GM21381 (cell line): ENCODE results near the gene CLCF1.

ENCODE experiments used
- ATAC-seq: cut with Tn5 transposase; IDR thresholded peaks from one replicate; pipeline ENCODE4 v1.9.1; 2021; ENCODE audit warnings: mild to moderate bottlenecking, moderate library complexity; ENCODE audit not compliant: unreplicated experiment

The CLCF1 gene

DNA sequence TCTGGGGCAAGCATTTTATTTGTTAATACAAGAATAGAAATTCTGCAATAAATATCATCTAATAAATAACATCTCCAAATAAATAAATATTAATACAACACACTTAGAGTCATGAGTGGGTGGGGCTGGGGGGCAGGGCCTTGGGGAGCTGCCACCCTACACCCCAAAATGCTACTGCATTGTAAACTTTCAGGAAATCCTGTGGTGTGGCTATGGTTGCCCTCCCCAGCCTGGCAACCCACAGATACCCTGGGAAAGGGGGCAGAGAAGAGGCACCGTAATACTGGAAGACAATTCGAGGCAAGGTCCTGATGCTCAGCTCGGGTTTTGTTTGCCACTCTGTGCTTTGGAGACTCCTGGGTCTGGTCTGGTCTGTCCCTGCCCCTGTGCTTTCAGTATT is 9.2 kb downstream of the CLCF1 start:
- no peak for ATAC-seq

DNA sequence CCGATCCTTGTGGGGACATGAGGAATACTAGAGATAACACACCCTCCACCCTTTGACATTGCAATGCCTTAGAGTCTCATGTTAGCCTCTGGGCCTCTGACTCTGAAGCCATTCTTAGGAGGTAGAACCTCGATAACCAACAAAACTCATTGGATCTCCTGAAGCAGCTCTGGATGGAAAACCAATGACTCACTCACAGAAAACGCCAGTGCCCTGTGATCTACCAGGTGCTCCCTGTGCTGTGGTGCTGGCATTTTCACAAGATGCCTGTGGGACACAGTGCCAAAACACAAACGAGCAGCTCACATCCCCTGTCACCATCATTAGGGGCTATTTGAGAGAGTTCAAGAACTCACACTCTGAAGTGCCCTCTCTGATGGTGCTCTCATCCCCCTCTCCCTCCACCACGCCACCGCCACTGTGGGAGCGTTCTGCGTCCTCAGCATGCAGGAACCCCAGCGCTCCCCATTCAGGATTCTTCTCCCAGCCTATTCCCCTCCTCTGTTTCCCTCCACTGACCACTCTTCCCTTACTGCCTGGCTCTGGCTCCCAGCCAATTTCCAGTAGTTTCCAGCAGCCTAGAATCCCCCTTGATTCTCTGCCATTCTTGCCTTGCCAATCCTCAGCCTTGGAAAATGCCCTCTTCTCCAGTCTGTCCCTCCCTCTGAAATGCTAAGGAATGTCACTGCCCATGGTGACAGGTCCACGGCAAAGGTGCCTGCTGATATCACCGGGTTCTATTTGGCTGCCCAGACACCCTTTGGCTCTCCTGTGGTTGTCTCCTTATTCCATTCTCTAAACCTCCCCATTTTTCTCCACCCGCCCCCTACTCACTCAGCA is 15.3 kb downstream of the CLCF1 start:
- no peak for ATAC-seq

DNA sequence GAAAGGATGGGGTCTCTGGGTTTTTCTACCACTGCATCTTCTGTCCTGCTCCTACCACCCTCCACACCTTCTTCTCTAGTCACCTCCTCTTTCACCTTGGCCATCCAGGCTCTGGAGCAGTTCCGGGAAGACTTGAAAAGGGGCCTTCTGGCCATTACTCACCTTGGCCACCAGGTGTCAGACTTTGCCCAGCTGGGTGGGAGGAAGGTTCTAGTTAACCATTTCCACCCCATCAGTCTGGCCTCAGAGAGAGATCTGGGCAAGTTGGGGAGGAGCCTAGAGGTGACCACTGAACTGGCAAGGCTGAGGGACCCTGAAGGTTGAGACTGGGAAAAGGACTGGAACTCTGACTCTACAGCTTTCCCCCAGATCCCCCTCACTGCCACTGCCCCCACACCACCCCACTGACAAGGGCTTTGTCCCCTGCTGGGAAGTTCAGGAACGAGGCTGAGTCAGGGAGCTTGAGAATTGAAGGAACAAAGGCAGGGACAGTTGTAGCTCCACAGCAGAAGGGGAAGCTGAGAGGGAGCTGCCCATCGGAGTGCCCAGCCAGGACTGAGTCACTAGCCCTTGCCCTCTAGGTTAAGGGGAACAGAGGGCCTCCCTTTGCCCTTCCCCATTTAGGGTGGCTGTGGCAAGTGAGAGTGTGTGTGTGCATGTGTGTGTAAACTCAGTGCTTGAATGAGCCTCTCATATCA is 16.4 kb downstream of the CLCF1 start:
- ATAC-seq = no peak

DNA sequence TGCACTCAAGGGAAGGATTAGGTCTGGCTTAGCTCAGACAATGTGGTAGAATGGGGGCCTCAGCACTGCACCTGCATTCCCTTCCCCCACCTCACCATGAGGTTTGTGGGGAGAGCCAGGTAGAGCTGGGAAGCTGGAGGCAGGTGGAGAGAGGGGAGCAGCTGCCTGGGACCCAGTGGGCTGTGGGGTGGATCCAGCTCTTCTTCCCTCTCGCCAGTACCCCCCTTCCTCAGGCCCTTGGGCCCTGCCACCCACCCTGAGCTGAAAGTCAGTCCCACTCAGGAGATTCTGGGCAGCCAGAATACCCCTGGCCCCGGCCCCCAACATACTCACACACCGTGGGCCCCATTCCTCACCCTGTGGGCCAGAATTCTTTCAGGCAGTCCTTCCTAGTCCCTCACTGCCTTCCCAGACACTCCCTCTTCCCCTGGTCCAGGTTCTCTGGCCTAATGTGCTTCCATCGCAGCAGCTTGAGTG is 17.0 kb downstream of the CLCF1 start:
- no peak for ATAC-seq

DNA sequence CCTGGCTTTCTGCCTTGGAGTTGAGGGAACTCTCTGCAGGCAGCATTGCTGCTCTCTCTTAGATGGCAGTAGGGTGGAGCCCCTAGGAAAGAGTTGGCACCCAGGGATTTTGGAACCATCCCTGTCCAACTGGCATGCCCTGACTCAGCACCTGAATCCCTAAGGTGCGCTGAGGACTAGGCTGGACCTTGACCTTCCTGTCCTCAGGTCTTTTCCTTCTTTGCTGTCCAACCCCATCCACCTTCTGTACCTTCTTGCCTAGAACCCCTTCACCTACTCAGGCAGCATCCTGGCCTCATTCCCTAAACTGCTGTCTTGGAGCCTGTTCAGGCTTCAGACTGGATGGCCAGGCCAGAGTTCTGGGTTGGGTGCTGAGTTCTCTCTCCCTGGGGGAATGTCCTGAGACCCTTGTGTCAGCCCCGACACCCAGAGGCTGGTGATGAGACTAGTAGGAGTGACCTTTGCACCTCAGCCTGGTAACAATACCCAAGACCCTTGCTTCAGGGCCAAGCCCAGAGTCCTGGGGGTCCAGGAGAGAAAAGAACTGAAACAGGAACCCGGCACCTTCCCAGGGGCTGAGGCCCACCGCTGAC is 17.5 kb downstream of the CLCF1 start:
- no peak for ATAC-seq

DNA sequence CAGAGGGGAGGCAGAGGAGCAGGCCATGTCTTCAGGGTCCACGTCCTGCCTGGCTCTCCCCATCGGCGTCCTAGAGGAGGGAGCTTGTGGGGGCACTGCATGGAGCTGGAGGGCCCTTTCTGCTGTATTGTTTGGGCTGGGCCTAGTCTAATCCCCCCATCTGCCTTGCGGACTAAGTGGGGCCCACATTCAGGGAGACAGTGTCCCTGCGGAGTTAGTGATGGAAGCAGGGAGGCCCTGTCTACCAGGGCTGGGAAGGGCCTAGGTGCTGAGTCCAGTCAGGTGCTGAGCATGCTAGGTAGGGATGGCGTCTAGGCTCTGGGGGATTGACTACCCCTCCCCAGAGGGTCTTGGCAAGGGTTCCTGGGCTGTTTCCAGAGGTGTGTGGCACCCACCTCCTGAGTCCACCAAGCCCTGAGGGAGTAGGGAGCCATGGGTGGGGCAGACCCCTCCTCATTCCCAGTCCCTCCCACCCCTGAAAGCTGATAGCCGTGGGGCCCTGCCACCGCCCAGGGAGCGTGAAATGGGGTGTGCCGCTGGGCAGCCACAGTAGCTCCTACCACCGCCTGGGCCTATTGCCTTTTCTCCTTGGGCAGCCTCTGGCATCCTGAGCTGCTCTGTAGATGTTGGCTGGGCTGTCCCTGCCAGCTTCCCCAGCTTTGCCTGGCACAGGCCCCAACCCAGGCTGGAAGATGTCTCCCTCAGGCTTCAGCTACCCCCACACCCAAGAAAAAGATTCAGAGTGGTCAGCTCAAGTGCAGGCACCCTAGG is 18.2 kb downstream of the CLCF1 start:
- no peak for ATAC-seq

DNA sequence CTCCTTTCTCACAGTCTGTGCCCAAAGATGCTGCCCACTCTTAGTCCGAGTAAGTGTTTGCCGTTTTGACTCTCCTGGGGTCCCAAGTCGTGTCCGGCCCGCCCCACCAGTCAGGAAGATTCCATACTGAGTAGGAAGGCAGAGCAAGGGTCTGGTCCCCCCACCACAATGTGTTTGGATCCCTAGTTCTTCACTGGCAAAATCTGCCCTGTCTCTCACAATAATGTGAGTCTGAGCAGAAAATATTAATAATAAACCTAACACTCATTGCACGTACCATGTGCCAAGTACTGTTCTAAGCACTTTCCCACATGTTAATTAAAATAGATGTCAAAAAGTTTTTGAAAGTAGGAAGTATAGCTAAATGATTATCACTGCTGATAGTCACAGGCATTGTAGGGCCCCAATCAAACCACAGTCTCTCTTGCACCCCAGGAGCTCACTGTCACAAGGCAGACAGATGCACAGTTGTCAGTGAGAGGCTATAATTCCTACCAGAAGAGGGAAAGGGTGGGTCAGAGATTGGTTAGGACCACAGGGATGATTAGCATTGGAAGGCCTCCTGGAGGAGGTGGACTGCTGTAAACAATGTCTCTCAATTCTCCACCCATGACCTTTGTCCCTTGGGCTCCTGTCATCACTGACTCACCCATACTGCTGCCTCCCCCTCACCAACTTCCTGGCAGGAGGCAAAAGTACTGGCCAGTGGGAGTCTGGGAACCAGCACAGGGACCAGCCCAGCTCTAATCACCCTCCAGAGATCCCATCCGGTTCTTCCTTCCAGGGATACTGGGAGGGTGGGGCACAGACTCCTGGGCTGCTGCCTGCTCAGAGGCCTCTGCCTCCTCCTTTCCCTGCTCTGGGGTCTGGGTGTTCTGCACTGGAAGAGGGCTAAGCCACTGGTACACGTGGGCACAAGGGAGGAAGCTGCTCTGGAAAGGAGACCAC is 19.0 kb downstream of the CLCF1 start:
- no peak for ATAC-seq

DNA sequence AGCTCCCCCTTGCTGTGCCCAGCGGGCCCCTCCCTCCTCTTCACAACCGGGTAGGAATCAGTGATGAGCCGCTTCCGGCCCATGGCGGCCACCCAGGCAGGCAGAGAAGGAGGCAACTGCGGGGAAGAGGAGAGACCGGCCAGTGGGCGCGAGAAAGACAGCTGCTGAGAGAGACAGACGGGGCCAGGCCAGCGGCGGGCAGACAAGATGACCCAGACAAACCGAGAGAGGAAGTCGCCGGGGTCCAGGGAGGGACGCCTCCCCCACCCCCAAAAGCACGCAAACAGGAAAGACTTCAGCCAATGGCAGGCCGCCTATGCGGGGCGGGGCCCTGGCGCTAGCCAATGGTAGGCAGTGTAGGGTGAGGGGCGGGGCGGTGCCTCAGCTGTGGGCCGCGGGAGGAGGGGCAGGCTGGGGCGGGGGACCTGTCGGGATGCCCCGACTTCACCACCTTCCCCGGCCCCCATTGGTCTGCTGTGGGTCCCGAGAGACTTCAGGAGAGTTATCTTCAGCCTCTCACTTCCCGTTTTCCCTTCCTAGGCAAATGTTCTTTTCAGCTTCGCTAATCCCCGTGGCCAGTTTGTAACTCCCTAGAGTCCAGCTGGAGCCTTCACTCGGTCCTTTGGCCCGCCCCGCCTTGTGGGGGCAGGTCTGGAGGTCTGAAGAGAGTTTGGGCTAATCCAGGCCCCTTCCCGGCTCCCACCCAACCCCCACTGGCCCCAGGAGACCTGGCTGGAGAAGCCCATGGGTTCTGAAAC is 19.9 kb downstream of the CLCF1 start, which contains the start of gene POLD4:
Gene POLD4, minus strand, starts transcription at position 230 of the 758 bp plus-strand sequence. Its CDS starts 147 bp downstream, at position 83.
- peak; percentile 74 for ATAC-seq

DNA sequence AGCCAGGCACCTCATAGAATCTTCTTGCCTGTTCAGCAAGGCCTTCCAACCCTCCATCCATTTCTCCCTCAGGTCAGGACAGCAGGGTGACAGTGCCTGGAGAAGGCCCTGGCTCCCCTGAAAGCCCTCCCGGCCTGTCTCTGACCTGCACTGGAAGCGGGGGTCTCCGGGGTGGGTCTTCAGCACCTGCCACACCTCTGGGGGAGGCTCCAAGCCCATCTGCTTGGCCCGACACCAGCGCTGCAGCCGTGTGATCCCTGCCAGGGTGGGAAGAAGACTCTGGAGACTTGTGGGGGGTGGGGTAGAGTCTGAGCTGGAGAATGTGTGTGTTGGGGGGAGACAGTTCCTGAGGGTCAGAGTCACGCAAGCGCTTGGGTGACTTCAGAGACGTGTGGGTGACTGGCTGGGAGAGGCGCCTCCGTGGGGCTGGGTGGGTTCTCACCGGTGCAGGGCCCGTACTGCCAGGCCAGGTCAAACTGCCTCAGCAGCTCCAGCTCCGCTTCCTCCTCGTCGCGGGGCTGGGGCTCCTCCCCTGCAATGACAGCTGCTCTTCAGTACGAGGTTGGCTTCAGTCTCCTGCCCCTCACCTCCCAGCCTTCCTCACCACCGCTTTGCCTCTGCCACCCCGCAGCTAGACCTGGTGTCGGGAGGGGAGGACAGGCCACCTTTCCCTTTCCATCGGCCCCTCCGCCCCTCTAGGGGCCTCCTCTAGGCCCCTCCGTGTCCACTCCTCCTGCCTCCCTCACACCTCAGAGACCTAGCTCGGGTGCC is 20.7 kb downstream of the CLCF1 start:
- peak; percentile 10 for ATAC-seq

DNA sequence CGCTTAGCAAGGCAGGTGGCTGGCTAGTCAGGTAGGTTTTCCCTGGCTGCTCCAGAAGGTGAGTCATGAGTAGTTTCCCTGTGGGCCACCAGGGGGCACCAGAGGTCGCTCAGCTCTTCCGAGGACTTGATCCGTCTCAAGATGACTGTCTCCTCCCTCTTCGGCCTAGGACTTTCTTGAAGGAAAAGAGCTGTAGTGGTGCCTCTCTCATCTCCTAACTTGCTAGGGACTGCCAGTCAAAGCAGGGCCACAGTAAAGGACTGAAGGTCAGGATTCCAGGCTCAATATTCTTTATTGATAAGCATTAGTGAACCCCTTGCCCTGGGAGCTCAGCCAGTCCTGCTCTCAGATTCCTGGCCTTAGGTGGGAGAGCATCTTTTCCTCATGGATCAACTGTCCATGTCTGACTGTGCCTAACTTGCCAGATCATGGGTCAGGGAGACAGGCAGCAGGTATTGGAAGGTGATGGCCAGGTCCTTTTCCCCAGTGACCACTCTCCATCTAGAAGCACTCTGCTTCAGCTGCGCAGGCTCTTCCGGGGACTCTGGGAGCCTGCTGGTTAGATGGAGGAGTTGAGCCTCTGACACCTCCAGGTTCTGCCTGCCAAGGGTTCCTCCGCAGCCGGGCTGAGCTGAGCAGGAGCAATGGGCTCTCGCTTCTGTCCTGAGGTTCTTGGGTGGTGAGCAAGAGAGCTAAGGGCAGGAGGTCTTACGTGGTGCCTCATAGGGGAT is 22.0 kb downstream of the CLCF1 start:
- ATAC-seq = no peak

DNA sequence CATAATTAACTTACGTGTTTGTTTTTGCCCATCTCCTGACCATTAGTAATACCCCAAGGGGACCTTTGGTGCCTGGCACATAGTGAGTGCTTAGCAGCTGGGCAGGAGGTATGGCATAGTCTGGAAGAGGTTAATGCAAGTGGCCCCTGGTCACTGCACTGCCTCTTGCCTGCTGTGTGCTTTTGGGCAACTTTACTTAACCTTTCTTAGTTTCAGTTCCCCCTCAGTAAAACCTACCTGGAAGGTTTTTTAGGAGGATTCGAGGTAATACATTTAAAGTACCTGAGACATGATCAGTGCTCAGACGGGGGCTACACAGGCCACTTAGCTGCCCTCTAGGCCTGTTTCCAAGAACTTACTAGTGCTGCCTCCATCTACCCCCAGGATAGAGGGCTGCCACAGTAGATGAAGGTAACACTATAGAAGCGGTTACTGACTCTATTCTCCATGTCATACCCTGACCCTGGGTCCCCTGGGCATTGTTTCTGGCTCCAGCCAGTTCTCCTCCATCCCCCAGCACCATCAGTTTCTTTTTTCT is 23.4 kb downstream of the CLCF1 start:
- no peak for ATAC-seq

DNA sequence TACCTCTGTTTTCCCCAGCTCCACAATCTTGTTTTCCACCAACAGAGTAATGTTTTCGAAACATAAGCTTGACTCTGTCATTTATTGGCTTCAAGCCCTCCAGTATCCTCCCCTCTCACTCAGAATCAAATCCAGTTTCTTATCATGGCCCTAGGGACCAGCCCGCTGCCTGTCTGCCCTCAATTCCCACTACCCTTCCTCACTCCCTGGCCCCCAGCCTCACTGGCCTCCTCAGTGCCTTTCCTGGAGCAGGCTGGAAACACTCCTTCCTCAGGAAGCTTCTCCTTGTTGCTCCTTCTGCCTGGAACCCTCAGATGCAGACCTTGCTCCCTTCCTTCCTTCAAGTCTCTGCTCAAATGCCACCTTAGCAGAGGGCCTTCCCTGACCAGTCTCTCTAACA is 23.9 kb downstream of the CLCF1 start:
- ATAC-seq = no peak

DNA sequence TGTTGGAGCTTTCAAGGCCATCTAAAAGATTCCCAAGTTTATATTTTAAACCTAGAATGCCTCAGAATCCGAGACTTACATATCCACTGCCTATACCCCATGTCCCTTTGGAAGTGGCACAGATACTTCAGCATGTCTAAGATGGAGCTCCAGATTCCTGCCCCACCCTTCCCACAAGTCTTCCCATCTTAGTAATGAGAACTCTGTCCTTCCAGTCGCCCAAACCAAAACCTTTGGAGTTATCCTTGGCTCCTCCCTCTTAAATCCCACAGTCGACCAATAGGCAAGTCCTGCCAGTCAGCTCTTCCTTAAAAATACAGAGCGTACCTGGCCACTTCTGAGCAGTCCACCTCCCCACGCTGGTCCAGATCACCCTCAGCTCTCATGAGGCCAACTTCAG is 24.4 kb downstream of the CLCF1 start:
- ATAC-seq = no peak

DNA sequence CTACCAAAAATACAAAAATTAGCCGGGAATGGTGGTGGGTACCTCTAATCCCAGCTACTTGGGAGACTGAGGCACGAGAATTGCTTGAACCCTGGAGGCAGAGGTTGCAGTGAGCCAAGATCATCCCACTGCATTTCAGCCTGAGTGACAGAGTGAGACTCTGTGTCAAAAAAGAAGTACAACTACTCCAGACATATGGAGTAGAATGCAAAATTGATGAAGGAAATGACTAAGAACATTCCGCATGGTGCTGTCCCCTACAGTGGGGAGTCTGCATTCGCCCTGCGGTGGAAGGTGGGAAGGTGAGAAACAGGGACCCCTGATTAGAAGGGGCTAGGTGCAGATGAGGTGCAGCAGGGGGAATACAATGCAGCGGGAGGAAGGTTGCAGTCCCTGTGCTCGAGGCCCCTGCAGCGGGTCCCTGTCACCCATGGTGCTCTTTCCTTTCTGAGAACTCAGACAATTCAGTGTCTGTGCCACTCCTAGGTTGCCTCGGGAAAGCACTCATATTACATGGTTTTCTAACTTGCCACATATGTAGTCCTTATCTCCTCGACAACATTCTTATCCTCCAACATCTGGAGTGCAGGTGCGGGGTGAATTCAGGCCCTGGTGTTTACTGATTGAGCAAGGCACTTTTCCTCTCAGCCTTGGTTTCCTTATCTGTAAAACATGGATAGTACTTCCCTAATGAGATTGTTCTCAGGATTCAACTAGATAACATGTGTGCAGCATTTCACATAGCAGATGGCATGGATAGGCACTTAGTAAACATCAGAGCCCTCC is 25.2 kb downstream of the CLCF1 start:
- no peak for ATAC-seq

DNA sequence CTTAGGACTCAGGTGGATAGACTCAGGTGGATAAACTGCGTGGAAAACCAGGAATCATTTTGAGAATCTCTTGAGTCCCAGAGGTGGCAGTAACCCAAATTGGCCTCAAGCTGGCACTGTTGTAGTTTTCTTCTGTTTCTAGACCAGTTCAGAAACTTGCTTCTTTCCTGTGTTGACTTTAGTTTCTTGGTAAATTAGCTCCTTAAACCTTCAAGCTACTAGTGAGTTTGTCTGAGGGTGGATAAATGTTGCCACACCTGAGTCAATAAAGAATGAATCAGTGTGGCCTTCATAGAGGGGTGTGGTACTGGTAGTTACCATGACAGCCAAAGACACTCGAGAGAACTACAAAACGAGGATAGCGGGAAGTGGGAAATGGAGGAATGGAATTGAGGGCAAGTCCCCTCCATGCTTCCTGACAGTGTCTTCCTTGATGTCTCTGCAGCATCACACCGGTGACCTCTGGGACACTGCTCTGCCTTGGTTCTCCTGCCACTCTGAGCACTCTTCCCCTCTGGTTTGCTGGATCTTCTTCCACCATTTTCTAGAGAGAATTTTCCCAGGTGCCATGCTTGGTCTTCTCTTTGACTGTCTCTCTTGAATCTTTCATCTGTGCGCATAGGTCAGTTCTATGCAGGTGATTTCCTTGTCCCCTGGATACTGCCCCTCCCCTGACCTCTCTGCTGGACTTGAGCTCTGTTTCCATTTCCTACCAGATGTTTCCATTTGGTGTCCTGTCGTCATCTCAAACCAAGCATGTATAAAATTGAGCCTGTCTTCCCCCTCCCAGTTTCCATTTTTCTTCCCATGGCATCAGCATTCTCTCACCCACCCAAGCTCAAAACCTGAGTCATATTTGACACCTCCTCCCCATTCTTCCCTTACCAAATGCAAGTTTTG is 27.2 kb downstream of the CLCF1 start:
- ATAC-seq = no peak
